GM12874 (cell line): Measurements from ENCODE around the gene PAPPA2.

ENCODE experiments used
- TF ChIP-seq, protein P1 (sequence below): IDR thresholded peaks from 2 replicates; pipeline ENCODE4 v1.5.1; 2011; ENCODE audit warnings: low read depth, mild to moderate bottlenecking, control low read depth, low read length, moderate library complexity; ENCODE audit not compliant: insufficient read depth

Gene PAPPA2

DNA sequence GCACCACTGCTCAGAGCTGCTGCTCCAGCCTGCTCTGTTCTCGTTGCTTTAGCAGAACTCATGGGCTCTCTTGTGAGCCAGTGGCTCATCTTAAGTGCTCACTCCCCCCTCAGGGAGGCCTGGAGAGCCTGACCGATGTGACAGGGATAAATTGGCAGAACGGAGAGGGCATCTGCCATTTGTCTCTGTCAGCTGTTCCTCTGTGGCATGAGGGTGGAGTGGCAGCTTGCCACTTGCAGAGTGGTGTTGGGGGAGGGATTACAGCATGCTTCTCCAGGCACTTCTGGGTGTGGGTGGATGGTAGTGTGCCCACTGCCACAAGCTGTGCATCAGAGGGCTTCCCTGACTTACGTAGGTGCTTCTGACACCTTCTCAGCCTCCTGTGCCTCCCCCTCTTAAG lies 229.5 kb downstream of the PAPPA2 start:
- TF ChIP-seq, protein P1, sequence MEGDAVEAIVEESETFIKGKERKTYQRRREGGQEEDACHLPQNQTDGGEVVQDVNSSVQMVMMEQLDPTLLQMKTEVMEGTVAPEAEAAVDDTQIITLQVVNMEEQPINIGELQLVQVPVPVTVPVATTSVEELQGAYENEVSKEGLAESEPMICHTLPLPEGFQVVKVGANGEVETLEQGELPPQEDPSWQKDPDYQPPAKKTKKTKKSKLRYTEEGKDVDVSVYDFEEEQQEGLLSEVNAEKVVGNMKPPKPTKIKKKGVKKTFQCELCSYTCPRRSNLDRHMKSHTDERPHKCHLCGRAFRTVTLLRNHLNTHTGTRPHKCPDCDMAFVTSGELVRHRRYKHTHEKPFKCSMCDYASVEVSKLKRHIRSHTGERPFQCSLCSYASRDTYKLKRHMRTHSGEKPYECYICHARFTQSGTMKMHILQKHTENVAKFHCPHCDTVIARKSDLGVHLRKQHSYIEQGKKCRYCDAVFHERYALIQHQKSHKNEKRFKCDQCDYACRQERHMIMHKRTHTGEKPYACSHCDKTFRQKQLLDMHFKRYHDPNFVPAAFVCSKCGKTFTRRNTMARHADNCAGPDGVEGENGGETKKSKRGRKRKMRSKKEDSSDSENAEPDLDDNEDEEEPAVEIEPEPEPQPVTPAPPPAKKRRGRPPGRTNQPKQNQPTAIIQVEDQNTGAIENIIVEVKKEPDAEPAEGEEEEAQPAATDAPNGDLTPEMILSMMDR, result no peak

GRCh38 chr1:176692988-176693696 lies 230.2 kb downstream of the PAPPA2 start:
- TF ChIP-seq, protein P1, result no peak

DNA sequence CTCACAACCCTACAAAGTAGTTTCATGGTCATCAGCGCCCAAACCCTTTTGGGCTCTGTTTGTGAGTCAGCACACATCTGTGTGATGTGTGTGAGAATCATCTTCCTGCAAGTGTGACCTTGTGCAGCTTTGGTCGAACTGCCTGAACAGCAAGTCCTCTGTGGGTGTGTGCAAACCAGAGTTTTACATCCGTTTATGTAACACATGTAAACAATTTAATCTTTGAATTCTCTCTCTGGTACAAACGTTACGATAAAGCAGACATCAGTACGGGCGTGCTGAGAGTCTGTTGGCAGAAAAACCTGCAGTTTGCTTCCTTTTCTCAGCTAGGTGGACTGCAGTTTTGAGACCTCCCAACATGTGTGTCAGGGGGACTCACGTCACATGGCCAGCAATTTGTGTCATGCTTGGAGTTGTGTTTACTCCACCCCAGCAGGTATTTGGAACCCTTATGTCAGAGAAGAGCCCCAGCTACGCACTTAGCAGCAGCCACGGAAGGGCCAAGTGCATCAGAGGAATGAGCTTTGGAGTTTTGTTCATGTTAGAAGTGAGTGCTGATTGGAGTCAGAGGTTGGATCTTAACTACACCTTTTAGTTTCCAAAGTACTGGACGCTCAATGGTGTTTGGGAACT lies 230.8 kb downstream of the PAPPA2 start:
- TF ChIP-seq, protein P1, result no peak

GRCh38 chr1:176694713-176695112 lies 231.7 kb downstream of the PAPPA2 start:
- TF ChIP-seq, protein P1, result no peak

GRCh38 chr1:176696109-176696508 lies 233.1 kb downstream of the PAPPA2 start:
- TF ChIP-seq, protein P1, result no peak

DNA sequence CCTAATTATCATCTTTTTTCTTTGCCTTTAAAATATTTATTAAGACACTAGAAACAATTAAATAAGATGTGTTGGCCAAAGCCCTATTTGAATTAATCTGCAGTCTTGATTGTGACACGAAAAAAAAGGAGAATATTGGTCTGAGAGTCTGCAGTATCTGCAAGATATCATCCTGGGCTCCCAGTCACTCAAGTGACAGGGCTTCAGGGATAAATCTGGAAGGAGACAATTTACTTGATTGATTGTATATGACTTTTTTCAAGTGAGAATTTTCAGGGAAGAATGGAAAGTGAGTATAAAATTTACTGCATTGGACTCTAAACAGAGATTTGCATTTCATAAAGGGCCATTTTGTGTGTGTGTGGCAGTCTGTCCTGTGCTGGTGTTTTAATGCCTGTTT lies 233.7 kb downstream of the PAPPA2 start:
- TF ChIP-seq, protein P1, result no peak

DNA sequence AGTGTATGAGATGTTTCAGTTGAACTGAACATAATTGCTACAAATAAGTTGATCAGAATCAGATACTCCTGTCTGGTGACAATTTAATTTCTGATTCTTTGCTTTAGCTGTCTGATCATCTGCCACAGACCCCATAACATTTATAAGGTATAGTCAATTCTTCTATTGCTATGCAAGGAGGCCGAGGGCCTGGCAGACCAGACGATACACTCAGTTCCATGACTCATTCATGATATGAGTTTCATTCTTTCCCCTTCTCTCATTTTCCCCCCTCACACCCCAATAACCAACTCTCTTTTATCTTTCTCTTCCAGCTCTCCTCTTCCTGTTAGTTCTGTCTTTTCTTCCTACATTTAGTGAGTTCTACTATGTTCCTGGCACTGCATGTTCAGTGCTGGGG lies 236.8 kb downstream of the PAPPA2 start:
- TF ChIP-seq, protein P1, result no peak
